Stimulated activated naive B cell treated with anti-CD40 and anti-IgM and Interleukin-4, amounts not matched to agents 10 μg/mL and 1 μg/mL and 100 μg/mL, for 72 hours (primary cell): ENCODE measurements around the gene ACE2.

Experiments used
- ATAC-seq, 2 donors: fragments of 150-1000 bp; cut with Tn5 transposase; replicated peaks; 2 replicates each; pipeline ENCODE4 v1.10.0; 2021; ENCODE audit warnings: moderate library complexity in 1 of 2
- DNase-seq: peaks from one replicate; pipeline ENCODE4 v3.0.0; 2021
- H3K27ac Mint-ChIP-seq: one replicate; pipeline ENCODE4 v1.8.0; 2022; ENCODE audit warnings: mild to moderate bottlenecking, mixed read lengths
- H3K27me3 Mint-ChIP-seq, 2 donors: one replicate each; pipeline ENCODE4 v1.8.0; 2022; ENCODE audit warnings: mixed read lengths in 2 of 2
- H3K36me3 Mint-ChIP-seq, 2 donors: one replicate each; pipeline ENCODE4 v1.8.0; 2022; ENCODE audit warnings: mixed read lengths in 2 of 2, mild to moderate bottlenecking in 1 of 2
- H3K4me1 Mint-ChIP-seq, 2 donors: one replicate each; pipeline ENCODE4 v1.8.0; 2022; ENCODE audit warnings: mixed read lengths in 2 of 2, mild to moderate bottlenecking in 1 of 2
- H3K4me3 Mint-ChIP-seq, 2 donors: one replicate each; pipeline ENCODE4 v1.8.0; 2022; ENCODE audit warnings: mild to moderate bottlenecking in 2 of 2, mixed read lengths in 2 of 2, moderate library complexity in 1 of 2
- H3K9me3 Mint-ChIP-seq, 2 donors: one replicate each; pipeline ENCODE4 v1.8.0; 2022; ENCODE audit warnings: mixed read lengths in 2 of 2, mild to moderate bottlenecking in 1 of 2

The ACE2 gene

GRCh38 chrX:15563056-15563455 is 37.7 kb downstream of the ACE2 start:
- H3K36me3 Mint-ChIP-seq = no peaks in the 10 kb centered on the region
- ATAC-seq (no peak), DNase-seq (no peak)
- no peaks in the 10 kb centered on the region for H3K4me1 Mint-ChIP-seq
- peaks cover 0 to 44% of the 10 kb centered on the region in 2 donors for H3K27me3 Mint-ChIP-seq
- H3K27ac Mint-ChIP-seq = no peak overlapping the region
- H3K4me3 Mint-ChIP-seq = no peak overlapping the region
- H3K9me3 Mint-ChIP-seq = no peaks in the 10 kb centered on the region

- DNase-seq (no peak), ATAC-seq (no peak)
- no peaks in the 10 kb centered on the region for H3K36me3 Mint-ChIP-seq
- H3K9me3 Mint-ChIP-seq = no peaks in the 10 kb centered on the region
- no peak overlapping the region for H3K4me3 Mint-ChIP-seq
- no peak overlapping the region for H3K27ac Mint-ChIP-seq
- no peaks in the 10 kb centered on the region for H3K4me1 Mint-ChIP-seq
- H3K27me3 Mint-ChIP-seq = peaks cover 0 to 38% of the 10 kb centered on the region in 2 donors
Measured at GRCh38 chrX:15560924-15561323, 39.8 kb downstream of the ACE2 start.

DNA sequence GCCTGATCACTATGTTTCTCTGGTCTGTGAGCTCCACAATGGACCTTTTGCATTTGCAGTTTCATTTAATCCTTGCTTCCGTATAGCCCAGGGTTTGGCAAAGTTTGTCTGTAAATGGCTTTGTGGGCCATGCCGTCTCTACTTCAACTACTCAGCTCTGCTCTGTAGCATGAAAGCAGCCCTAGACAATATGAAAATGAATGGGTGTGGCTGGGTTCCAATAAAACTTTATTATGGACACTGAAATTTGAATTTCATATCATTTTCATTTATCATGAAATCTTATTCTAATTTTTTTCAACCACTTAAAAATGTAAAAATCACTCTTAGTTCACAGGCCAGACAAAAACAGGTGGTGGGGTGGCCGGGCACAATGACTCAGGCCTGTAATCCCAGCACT is 41.5 kb downstream of the ACE2 start:
- H3K27me3 Mint-ChIP-seq = peaks cover 0 to 28% of the 10 kb centered on the region in 2 donors
- H3K4me1 Mint-ChIP-seq = no peaks in the 10 kb centered on the region
- H3K36me3 Mint-ChIP-seq = no peaks in the 10 kb centered on the region
- H3K9me3 Mint-ChIP-seq = no peaks in the 10 kb centered on the region
- H3K27ac Mint-ChIP-seq = no peak overlapping the region
- DNase-seq (no peak), ATAC-seq (no peak)
- H3K4me3 Mint-ChIP-seq = no peak overlapping the region

DNA sequence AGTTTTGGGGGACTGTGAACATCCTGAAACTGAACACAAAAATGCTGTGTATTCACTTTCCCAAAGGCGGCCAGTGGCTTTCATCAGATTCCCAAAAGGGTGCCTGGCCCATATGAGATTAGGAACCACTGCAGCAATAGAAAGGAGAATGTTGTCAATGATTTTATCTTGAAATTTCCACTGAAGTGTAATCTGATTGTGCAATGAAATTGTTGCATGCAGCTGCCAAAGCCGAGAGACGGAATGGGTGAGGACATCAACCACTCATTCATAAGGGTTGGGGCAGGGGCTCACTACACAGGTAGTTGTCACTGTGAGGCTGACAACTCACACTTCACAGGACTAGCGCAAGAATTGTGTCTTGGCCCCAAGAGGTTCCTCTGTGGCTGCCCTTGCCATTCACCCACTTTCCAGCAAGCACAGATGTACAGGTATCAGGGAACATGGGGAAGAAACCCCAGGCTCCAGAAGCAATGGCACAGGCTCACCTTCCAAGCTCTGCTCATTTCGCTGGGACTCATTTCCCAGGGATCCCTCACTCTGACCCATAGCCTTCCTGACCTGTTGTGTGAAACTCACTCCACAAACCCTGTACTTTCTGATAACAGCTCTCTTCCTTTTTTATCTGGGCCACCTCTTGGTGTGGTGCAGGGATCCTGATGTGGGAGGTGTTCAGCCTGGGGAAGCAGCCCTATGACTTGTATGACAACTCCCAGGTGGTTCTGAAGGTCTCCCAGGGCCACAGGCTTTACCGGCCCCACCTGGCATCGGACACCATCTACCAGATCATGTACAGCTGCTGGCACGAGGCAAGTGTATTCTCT is 51.4 kb downstream of the ACE2 start:
- Mint-ChIP-seq H3K4me1 (no peaks in the 10 kb centered on the region), H3K27ac (no peak overlapping the region), H3K9me3 (peaks cover 0 to 1% of the 10 kb centered on the region in 2 donors), H3K4me3 (no peak overlapping the region), H3K27me3 (peaks cover 5 to 12% of the 10 kb centered on the region in 2 donors), H3K36me3 (no peaks in the 10 kb centered on the region)
- DNase-seq (no peak), ATAC-seq (no peak)

GRCh38 chrX:15547356-15547755 is 53.4 kb downstream of the ACE2 start:
- no peak for ATAC-seq
- Mint-ChIP-seq H3K4me3 (no peak overlapping the region), H3K27me3 (peaks cover 5 to 8% of the 10 kb centered on the region in 2 donors), H3K36me3 (no peaks in the 10 kb centered on the region), H3K4me1 (no peaks in the 10 kb centered on the region), H3K9me3 (peaks cover 0 to 1% of the 10 kb centered on the region in 2 donors), H3K27ac (no peak overlapping the region)
- DNase-seq = no peak

DNA sequence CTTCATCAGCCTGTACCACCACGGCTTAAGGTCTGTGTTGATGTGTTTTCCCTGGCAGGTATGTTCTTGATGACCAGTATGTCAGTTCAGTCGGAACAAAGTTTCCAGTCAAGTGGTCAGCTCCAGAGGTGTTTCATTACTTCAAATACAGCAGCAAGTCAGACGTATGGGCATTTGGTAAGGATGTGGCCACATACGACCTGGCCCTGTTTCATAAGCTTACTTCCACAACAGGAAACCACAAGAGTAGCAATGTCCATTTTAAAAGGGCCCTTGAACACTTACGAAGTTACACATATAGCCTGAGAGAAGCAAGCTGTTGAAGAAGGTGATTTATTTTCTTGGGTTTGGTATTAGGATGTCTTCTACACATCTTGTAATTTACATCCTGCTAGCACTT is 54.0 kb downstream of the ACE2 start:
- ATAC-seq = no peak
- Mint-ChIP-seq H3K27me3 (peaks cover 5 to 8% of the 10 kb centered on the region in 2 donors), H3K4me1 (no peaks in the 10 kb centered on the region), H3K36me3 (no peaks in the 10 kb centered on the region), H3K9me3 (peaks cover 0 to 1% of the 10 kb centered on the region in 2 donors), H3K4me3 (no peak overlapping the region), H3K27ac (no peak overlapping the region)
- DNase-seq = no peak

DNA sequence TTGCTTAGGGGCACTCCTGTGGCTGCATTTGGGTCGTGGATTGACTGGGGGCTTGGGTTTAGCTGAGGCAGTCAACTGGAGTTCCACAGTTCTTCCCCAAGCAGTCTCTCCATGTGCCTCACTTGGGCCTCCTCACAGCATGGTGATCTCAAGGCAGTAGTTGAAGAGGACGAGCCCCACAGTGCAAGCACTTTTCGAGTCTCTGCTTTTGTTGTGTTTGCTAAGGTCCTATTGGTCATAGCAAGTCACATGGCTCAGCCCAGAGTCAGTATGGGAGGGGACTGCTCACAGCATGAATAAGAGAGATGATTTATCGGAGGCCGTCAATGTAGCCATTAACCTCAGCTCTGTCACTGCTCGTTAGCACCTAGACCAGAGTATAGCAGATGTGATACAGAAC is 70.4 kb downstream of the ACE2 start:
- H3K27me3 Mint-ChIP-seq = no peaks in the 10 kb centered on the region
- no peak overlapping the region for H3K27ac Mint-ChIP-seq
- no peaks in the 10 kb centered on the region for H3K9me3 Mint-ChIP-seq
- no peak overlapping the region for H3K4me3 Mint-ChIP-seq
- ATAC-seq = no peak
- no peak for DNase-seq
- no peaks in the 10 kb centered on the region for H3K36me3 Mint-ChIP-seq
- H3K4me1 Mint-ChIP-seq = no peaks in the 10 kb centered on the region

- Mint-ChIP-seq H3K27ac (no peak overlapping the region), H3K4me3 (no peak overlapping the region), H3K27me3 (no peaks in the 10 kb centered on the region), H3K36me3 (no peaks in the 10 kb centered on the region), H3K4me1 (no peaks in the 10 kb centered on the region), H3K9me3 (no peaks in the 10 kb centered on the region)
- no peak for ATAC-seq
- no peak for DNase-seq
Measured at GRCh38 chrX:15529165-15529564, 71.6 kb downstream of the ACE2 start.

DNA sequence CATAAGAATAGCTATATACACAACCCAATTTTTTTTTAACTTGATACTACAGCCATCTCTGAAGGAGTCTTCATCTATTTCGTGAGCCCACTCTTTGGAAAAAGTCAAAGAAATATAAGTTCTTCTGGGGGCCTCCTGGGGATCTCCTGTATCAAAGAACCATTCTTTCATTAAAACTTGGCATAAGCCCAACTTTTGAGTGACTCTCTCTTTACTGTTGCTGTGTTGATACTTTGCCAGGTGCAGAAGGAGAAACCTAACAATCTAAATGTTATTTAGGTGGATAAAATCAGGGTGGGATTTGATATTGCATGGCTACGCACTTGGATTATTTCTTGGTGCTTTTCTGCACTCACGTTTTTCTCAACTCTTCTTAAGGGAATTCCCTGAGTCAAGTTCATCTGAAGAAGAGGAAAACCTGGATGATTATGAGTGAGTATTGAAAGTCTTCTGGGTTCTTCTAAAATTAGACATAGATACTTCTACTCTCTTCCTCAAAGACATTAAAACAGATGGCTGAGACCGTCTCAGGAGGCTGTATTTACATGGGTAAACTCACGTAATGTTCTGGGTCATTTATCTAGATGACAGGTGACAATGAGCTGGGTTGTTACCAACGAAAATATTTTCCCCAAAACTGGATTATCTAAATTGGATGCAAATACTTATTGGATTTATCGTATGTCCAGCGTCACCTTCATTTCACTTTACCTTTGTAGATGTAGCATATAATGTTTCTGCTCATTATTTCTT is 74.9 kb downstream of the ACE2 start:
- Mint-ChIP-seq H3K4me3 (no peak overlapping the region), H3K4me1 (no peaks in the 10 kb centered on the region), H3K27me3 (peaks cover 8 to 11% of the 10 kb centered on the region in 2 donors), H3K36me3 (no peaks in the 10 kb centered on the region), H3K9me3 (no peaks in the 10 kb centered on the region), H3K27ac (no peak overlapping the region)
- DNase-seq = no peak
- ATAC-seq = no peak

DNA sequence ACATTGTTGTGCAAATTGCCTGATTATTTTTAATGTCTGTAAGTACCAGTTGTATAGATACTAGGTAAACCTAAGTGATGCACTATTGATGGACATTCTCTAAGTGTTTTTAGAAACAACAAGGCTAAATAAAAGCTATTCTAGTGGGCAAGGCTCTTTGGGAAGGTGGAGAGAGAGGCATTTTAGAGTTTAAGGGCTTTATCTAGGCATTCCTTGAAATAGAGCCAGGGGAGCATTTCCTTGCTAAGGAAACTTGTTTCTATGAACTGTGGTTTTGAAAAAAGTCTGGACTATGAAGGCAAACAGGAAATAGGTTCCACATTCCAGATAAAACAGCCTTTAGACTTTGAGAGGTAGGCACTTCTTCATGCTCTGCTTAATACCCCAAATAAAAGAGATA is 76.3 kb downstream of the ACE2 start:
- H3K4me1 Mint-ChIP-seq = no peaks in the 10 kb centered on the region
- H3K27me3 Mint-ChIP-seq = peaks cover 8 to 13% of the 10 kb centered on the region in 2 donors
- DNase-seq = no peak
- no peak overlapping the region for H3K27ac Mint-ChIP-seq
- no peak for ATAC-seq
- H3K9me3 Mint-ChIP-seq = peaks cover 0 to 2% of the 10 kb centered on the region in 2 donors
- no peak overlapping the region for H3K4me3 Mint-ChIP-seq
- H3K36me3 Mint-ChIP-seq = no peaks in the 10 kb centered on the region

GRCh38 chrX:15523088-15523487 is 77.7 kb downstream of the ACE2 start:
- peaks cover 8 to 21% of the 10 kb centered on the region in 2 donors for H3K27me3 Mint-ChIP-seq
- no peaks in the 10 kb centered on the region for H3K36me3 Mint-ChIP-seq
- no peak overlapping the region for H3K27ac Mint-ChIP-seq
- H3K9me3 Mint-ChIP-seq = peaks cover 0 to 6% of the 10 kb centered on the region in 2 donors
- H3K4me1 Mint-ChIP-seq = no peaks in the 10 kb centered on the region
- no peak for ATAC-seq
- H3K4me3 Mint-ChIP-seq = no peak overlapping the region
- DNase-seq = no peak

DNA sequence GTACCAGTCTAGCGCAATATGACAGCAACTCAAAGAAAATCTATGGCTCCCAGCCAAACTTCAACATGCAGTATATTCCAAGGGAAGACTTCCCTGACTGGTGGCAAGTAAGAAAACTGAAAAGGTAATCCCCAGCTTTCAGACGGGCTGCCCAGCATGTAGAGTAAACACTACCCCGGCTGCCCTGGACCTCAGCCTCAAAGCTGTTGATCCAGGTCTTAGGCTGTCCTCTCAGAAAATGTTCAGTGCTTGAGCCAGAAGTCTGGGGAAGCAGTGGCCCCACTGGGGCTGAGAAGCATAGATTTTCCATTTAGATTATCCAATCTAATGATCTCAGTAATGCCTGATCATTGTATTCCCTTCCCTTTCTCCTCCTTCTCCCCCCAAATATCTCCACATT is 78.3 kb downstream of the ACE2 start:
- ATAC-seq (no peak), DNase-seq (no peak)
- no peaks in the 10 kb centered on the region for H3K36me3 Mint-ChIP-seq
- H3K4me1 Mint-ChIP-seq = no peaks in the 10 kb centered on the region
- H3K9me3 Mint-ChIP-seq = peaks cover 0 to 6% of the 10 kb centered on the region in 2 donors
- H3K4me3 Mint-ChIP-seq = no peak overlapping the region
- no peak overlapping the region for H3K27ac Mint-ChIP-seq
- H3K27me3 Mint-ChIP-seq = peaks cover 8 to 21% of the 10 kb centered on the region in 2 donors

GRCh38 chrX:15515931-15516330 is 84.8 kb downstream of the ACE2 start:
- no peaks in the 10 kb centered on the region for H3K36me3 Mint-ChIP-seq
- no peak overlapping the region for H3K27ac Mint-ChIP-seq

GRCh38 chrX:15514279-15514678 is 86.5 kb downstream of the ACE2 start:
- H3K4me1 Mint-ChIP-seq = no peaks in the 10 kb centered on the region
- H3K27me3 Mint-ChIP-seq = peaks cover 6 to 23% of the 10 kb centered on the region in 2 donors
- peaks cover 0 to 2% of the 10 kb centered on the region in 2 donors for H3K9me3 Mint-ChIP-seq
- H3K36me3 Mint-ChIP-seq = no peaks in the 10 kb centered on the region
- no peak overlapping the region for H3K27ac Mint-ChIP-seq
- ATAC-seq (no peak), DNase-seq (no peak)
- no peak overlapping the region for H3K4me3 Mint-ChIP-seq

More at GRCh38 chrX:15515931-15516330, 84.8 kb downstream of the ACE2 start:
- DNase-seq (no peak), ATAC-seq (no peak)
- Mint-ChIP-seq H3K4me1 (no peaks in the 10 kb centered on the region), H3K4me3 (no peak overlapping the region), H3K27me3 (peaks cover 0 to 22% of the 10 kb centered on the region in 2 donors), H3K9me3 (peaks cover 0 to 6% of the 10 kb centered on the region in 2 donors)
